Neural cell (in vitro differentiated cells): Measurements from ENCODE around the gene BCAS4. TPM values are rescaled to one million over a fixed set of nuclear protein-coding genes. Genes with fewer than 3 reads are reported as not detected.

ENCODE experiments used
- H2AFZ ChIP-seq: fragments of 200-600, 300-800 bp; sonication (generic), shearing (Covaris generic); 2 replicates; pipeline ENCODE4 v1.6.0; 2014; ENCODE audit warnings: low read depth, mild to moderate bottlenecking, antibody characterized with exemption, low read length, moderate library complexity
- H3F3A ChIP-seq: fragments of 200-600 bp; shearing (Covaris generic); 2 replicates; pipeline ENCODE4 v1.6.1; 2016; ENCODE audit warnings: mild to moderate bottlenecking, moderate library complexity, mixed read lengths, antibody characterized with exemption, low read length; ENCODE audit not compliant: insufficient read depth, poor library complexity, severe bottlenecking
- H3K27ac ChIP-seq: fragments of 200-600, 300-800 bp; sonication (generic), shearing (Covaris generic); 2 replicates; pipeline ENCODE4 v1.5.1; 2014; ENCODE audit warnings: mild to moderate bottlenecking, low read length, moderate library complexity
- H3K27me3 ChIP-seq: fragments of 300-800, 200-600 bp; sonication (generic), shearing (Covaris generic); 2 replicates; pipeline ENCODE4 v1.6.0; 2014; ENCODE audit warnings: mild to moderate bottlenecking, low read depth, low read length, moderate library complexity; ENCODE audit not compliant: insufficient read depth
- H3K36me3 ChIP-seq: fragments of 300-800, 200-600 bp; sonication (generic), shearing (Covaris generic); 2 replicates; pipeline ENCODE4 v1.5.1; 2014; ENCODE audit warnings: mild to moderate bottlenecking, antibody characterized with exemption, low read length, moderate library complexity; ENCODE audit not compliant: insufficient read depth
- H3K4me2 ChIP-seq: fragments of 300-800, 200-600 bp; sonication (generic), shearing (Covaris generic); 2 replicates; pipeline ENCODE4 v1.6.0; 2014; ENCODE audit warnings: mild to moderate bottlenecking, low read length
- H3K4me3 ChIP-seq: fragments of 300-800, 200-600 bp; sonication (generic), shearing (Covaris generic); 2 replicates; pipeline ENCODE4 v1.5.1; 2014; ENCODE audit warnings: mild to moderate bottlenecking, low read length, moderate library complexity
- H3K79me2 ChIP-seq: fragments of 200-600 bp; shearing (Covaris generic); replicated peaks from 2 replicates; pipeline ENCODE4 v1.6.0; 2014; ENCODE audit warnings: mild to moderate bottlenecking, low read length, moderate library complexity; ENCODE audit not compliant: insufficient read depth
- H3K9ac ChIP-seq: fragments of 300-800, 200-600 bp; sonication (generic), shearing (Covaris generic); 2 replicates; pipeline ENCODE4 v1.6.1; 2016; ENCODE audit warnings: mild to moderate bottlenecking, low read length, mixed read lengths
- H3K9me2 ChIP-seq: fragments of 200-600 bp; shearing (Covaris generic); 2 replicates; pipeline ENCODE4 v1.6.1; 2016; ENCODE audit warnings: mild to moderate bottlenecking, low read length, mixed read lengths; ENCODE audit not compliant: insufficient read depth
- H3K9me3 ChIP-seq: fragments of 200-600, 300-800 bp; sonication (generic), shearing (Covaris generic); 2 replicates; pipeline ENCODE4 v1.6.1; 2016; ENCODE audit warnings: mild to moderate bottlenecking, mixed run types, low read length, moderate library complexity, mixed read lengths
- H4K20me1 ChIP-seq: fragments of 200-600 bp; shearing (Covaris generic); 2 replicates; pipeline ENCODE4 v1.6.1; 2016; ENCODE audit warnings: mild to moderate bottlenecking, mixed run types; ENCODE audit not compliant: insufficient read depth
- CTCF ChIP-seq: fragments of 450-650 bp; IDR thresholded peaks from 2 replicates; pipeline ENCODE4 v1.5.1; 2014; ENCODE audit warnings: antibody characterized with exemption, mild to moderate bottlenecking, moderate library complexity; ENCODE audit not compliant: poor library complexity, severe bottlenecking
- EP300 ChIP-seq: fragments of 450-650 bp; conservative IDR thresholded peaks from 2 replicates; pipeline ENCODE4 v1.6.1; 2014; ENCODE audit warnings: antibody characterized with exemption, mild to moderate bottlenecking, moderate library complexity; ENCODE audit not compliant: poor library complexity, severe bottlenecking
- EZH2 ChIP-seq: fragments of 200-600, 300-800 bp; shearing (Covaris generic), sonication (generic); IDR thresholded peaks from 2 replicates; pipeline ENCODE4 v1.6.1; 2014; ENCODE audit warnings: antibody characterized with exemption, low read length, borderline replicate concordance, mild to moderate bottlenecking; ENCODE audit not compliant: insufficient read depth, poor library complexity, severe bottlenecking
- POLR2AphosphoS5 ChIP-seq: IDR thresholded peaks from 2 replicates; pipeline ENCODE4 v1.6.1; 2012
- RAD21 ChIP-seq: fragments of 450-650 bp; conservative IDR thresholded peaks from 2 replicates; pipeline ENCODE4 v1.6.1; 2014; ENCODE audit warnings: antibody characterized with exemption, mild to moderate bottlenecking, moderate library complexity
- REST ChIP-seq: IDR thresholded peaks from 2 replicates; pipeline ENCODE4 v1.6.1; 2012; ENCODE audit warnings: borderline replicate concordance
- SMC3 ChIP-seq: fragments of 450-650 bp; conservative IDR thresholded peaks from 2 replicates; pipeline ENCODE4 v1.6.1; 2014; ENCODE audit warnings: antibody characterized with exemption, mild to moderate bottlenecking, moderate library complexity; ENCODE audit not compliant: poor library complexity
- polyA plus RNA-seq: library from polyadenylated mRNA; depleted of rRNA; stranded (reverse); fragments of >200 nt; gene quantifications from 2 replicates; pipeline ENCODE4 v1.2.3, GENCODE V29; 2014

The BCAS4 gene
- polyA plus RNA-seq, 1 donor from 2014 or later = 24.6 TPM

GRCh38 chr20:50784464-50784863, 10.4 kb upstream of the BCAS4 start:
- H3K4me2 ChIP-seq = no peak overlapping the region
- no peak overlapping the region for H3K4me3 ChIP-seq
- H3K27me3 ChIP-seq = no peaks in the 10 kb centered on the region
- no peaks in the 10 kb centered on the region for H4K20me1 ChIP-seq
- H3F3A ChIP-seq = no peaks in the 10 kb centered on the region
- no peak overlapping the region for H3K27ac ChIP-seq
- no peaks in the 10 kb centered on the region for H3K36me3 ChIP-seq
- TF ChIP-seq SMC3 = no peak
- no peak for TF ChIP-seq REST
- no peak for TF ChIP-seq RAD21
- TF ChIP-seq EZH2 = no peak
- TF ChIP-seq EP300 = no peak
- TF ChIP-seq POLR2AphosphoS5 = no peak
- TF ChIP-seq CTCF = no peak
- H3K9ac ChIP-seq = no peak overlapping the region
- no peaks in the 10 kb centered on the region for H3K9me2 ChIP-seq
- H3K79me2 ChIP-seq = no peaks in the 10 kb centered on the region
- no peak overlapping the region for H2AFZ ChIP-seq
- no peaks in the 10 kb centered on the region for H3K9me3 ChIP-seq

GRCh38 chr20:50786703-50787102, 8.2 kb upstream of the BCAS4 start:
- Histone ChIP-seq H3K4me3 (no peak overlapping the region), H3K9me3 (no peaks in the 10 kb centered on the region), H3K9me2 (no peaks in the 10 kb centered on the region), H3K9ac (no peak overlapping the region), H3K27ac (no peak overlapping the region), H3F3A (no peaks in the 10 kb centered on the region), H3K27me3 (no peaks in the 10 kb centered on the region), H3K36me3 (no peaks in the 10 kb centered on the region), H3K79me2 (no peaks in the 10 kb centered on the region), H4K20me1 (no peaks in the 10 kb centered on the region), H2AFZ (no peak overlapping the region), H3K4me2 (no peak overlapping the region)
- TF ChIP-seq EP300 (no peak), RAD21 (no peak)

GRCh38 chr20:50787181-50787580, 7.7 kb upstream of the BCAS4 start:
- Histone ChIP-seq H3K27ac (no peak overlapping the region), H3K9ac (no peak overlapping the region), H3K9me3 (no peaks in the 10 kb centered on the region), H4K20me1 (no peaks in the 10 kb centered on the region), H3K27me3 (no peaks in the 10 kb centered on the region), H2AFZ (no peak overlapping the region), H3K79me2 (no peaks in the 10 kb centered on the region), H3K4me3 (no peak overlapping the region), H3F3A (no peaks in the 10 kb centered on the region), H3K36me3 (no peaks in the 10 kb centered on the region), H3K4me2 (no peak overlapping the region), H3K9me2 (no peaks in the 10 kb centered on the region)
- no peak for TF ChIP-seq REST
- no peak for TF ChIP-seq POLR2AphosphoS5
